ENCODE data around the gene PDCD4.
"Not testable (repeated sequence)": the region's sequence is repeated elsewhere in the genome, so short reads cannot be mapped to it uniquely, and the experiment has no call there.

Gene PDCD4

GRCh38 chr10:110881905-110882304 is 10.2 kb downstream of the PDCD4 start:
- no peak for DNase-seq (ENCODE audit: low read depth in 2 of 2)

GRCh38 chr10:110883924-110884323 is 12.2 kb downstream of the PDCD4 start:
- DNase-seq (ENCODE audit: low read depth in 2 of 2) = no peak

GRCh38 chr10:110885932-110886674 is 14.4 kb downstream of the PDCD4 start:
- DNase-seq (ENCODE audit: low read depth in 2 of 2) = no peak

GRCh38 chr10:110887560-110887959 is 15.8 kb downstream of the PDCD4 start:
- no peak for DNase-seq (ENCODE audit: low read depth in 2 of 2)

GRCh38 chr10:110892602-110893288 is 21.0 kb downstream of the PDCD4 start:
- no peak for DNase-seq (ENCODE audit: low read depth in 2 of 2)

- DNase-seq (ENCODE audit: low read depth in 2 of 2) = no peak
These were observed 21.9 kb downstream of the PDCD4 start for GRCh38 chr10:110893559-110894179.

- DNase-seq (ENCODE audit: low read depth in 2 of 2) = no peak
These were observed 25.5 kb downstream of the PDCD4 start for GRCh38 chr10:110897184-110897583.

- no peak for DNase-seq (ENCODE audit: low read depth in 2 of 2)
These were observed 26.7 kb downstream of the PDCD4 start for GRCh38 chr10:110898391-110898790.

GRCh38 chr10:110900983-110901382 is 29.3 kb downstream of the PDCD4 start:
- DNase-seq (ENCODE audit: low read depth in 2 of 2) = no peak

- DNase-seq (ENCODE audit: low read depth in 2 of 2) = no peak
These were observed 30.5 kb downstream of the PDCD4 start for GRCh38 chr10:110901954-110902819.

- DNase-seq (ENCODE audit: low read depth in 2 of 2) = no peak
These were observed 31.9 kb downstream of the PDCD4 start for GRCh38 chr10:110903280-110904278.

GRCh38 chr10:110910138-110910537 is 38.4 kb downstream of the PDCD4 start:
- DNase-seq (ENCODE audit: low read depth in 2 of 2) = no peak

- DNase-seq (ENCODE audit: low read depth in 2 of 2) = no peak
These were observed 40.6 kb downstream of the PDCD4 start for GRCh38 chr10:110912374-110912773.

GRCh38 chr10:110914431-110914830 is 42.7 kb downstream of the PDCD4 start:
- DNase-seq (ENCODE audit: low read depth in 2 of 2) = no peak

GRCh38 chr10:110915035-110915434 is 43.3 kb downstream of the PDCD4 start:
- DNase-seq (ENCODE audit: low read depth in 2 of 2) = no peak

GRCh38 chr10:110915600-110915999 is 43.9 kb downstream of the PDCD4 start:
- DNase-seq (ENCODE audit: low read depth in 2 of 2) = not testable (repeated sequence)

GRCh38 chr10:110916554-110917346 is 45.0 kb downstream of the PDCD4 start:
- no peak for DNase-seq (ENCODE audit: low read depth in 2 of 2)

- peak; percentile 68 to 83 for DNase-seq (ENCODE audit: low read depth in 2 of 2)
These were observed 46.5 kb downstream of the PDCD4 start for GRCh38 chr10:110918269-110918642.

GRCh38 chr10:110918643-110919348 is 47.1 kb downstream of the PDCD4 start, which contains the start of gene BBIP1:
TSS of gene BBIP1 (minus strand) at chr10:110919180. CDS start at chr10:110918157, 1,023 bp downstream.
- peak in 1 of 2 donors; percentile 92 for DNase-seq (ENCODE audit: low read depth in 2 of 2)
